Measurements from ENCODE around the gene GLDN.

Gene GLDN

GRCh38 chr15:51323749-51324148, 17.7 kb upstream of the GLDN start:
- FAIRE-seq = no peak

DNA sequence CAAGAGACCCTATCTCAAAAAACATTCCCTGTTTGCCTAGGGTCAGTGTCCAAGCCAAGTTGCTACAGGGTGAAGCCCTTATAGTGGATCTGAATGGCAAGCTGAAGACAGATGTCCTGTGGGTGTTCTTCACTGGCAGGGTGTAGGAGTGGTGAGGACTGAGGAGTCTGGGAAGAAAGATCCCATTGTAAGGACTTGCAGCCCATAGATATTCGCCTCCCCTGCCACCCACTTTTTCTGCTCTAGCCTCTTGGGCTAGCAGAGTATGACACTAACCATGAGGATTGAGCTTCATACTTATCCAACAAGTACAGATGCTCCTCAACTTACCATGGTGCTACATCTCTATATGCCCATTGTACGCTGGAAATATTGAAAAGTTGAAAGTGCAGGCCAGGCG, 16.3 kb upstream of the GLDN start:
- FAIRE-seq = no peak

GRCh38 chr15:51327081-51327480, 14.4 kb upstream of the GLDN start:
- FAIRE-seq = no peak

DNA sequence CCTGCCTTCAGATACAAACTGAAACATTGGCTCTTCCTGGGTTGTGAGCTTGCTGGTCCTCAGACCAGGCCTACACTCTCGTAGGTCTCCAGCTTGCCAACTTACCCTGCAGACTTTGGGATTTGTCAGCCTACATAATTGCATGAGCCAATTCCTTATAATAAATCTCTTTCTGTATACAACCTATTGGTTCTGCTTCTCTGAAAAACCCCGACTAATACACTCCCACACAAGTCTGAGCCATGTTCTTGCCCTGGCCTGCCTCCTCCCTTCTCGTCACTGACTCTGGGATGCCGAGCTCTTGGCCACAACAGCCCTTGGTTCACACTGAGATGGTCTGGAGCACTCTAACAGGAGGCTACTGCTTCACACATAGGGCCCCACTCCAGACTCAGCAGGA, 12.5 kb upstream of the GLDN start:
- no peak for FAIRE-seq

- FAIRE-seq = no peak
These were observed 10.3 kb upstream of the GLDN start for GRCh38 chr15:51331141-51331540.

DNA sequence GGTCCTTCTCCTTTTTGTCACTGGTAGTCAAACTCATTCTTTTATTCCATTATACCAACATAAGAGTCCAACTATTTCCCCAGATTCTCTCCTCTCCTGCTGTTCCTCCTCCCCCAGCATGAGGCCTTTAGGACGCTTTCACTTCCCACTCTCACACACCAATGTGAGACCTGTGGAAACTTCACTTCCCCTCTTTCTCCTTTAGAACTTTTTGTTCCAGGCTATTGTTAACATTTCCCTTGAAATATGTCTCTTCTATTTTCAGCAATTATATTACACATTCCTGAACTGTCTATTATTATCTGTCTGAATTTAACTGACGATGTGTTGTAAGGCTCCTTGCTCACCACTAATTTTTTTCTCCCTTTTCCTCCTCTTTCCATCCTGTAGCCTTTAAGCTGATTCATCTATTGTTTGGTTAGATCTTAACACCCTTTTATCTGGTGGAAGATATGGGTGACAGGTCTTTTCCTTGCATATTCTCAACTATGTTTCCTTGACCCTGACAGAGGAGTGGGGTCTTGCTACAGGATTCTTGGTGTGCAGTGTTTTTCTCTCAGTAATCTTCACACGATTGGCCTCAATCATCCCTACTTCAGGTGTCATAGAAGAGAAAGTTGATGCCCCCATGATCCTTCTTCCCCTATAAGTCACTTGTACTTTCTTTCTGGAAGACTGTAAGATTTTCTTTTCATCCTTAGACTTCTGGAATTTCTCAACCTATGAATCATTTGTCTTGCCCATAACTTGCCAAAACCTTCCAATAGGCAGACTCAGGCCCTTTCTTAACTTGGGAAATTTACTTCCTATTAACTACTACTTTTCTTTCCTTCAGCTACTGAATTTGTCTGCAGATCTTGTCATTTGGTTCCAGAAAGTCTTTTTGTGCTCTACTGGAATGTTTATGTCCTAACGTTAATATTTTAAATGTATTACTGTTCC, 9.0 kb upstream of the GLDN start:
- FAIRE-seq = no peak

GRCh38 chr15:51333571-51333970, 7.9 kb upstream of the GLDN start:
- no peak for FAIRE-seq

DNA sequence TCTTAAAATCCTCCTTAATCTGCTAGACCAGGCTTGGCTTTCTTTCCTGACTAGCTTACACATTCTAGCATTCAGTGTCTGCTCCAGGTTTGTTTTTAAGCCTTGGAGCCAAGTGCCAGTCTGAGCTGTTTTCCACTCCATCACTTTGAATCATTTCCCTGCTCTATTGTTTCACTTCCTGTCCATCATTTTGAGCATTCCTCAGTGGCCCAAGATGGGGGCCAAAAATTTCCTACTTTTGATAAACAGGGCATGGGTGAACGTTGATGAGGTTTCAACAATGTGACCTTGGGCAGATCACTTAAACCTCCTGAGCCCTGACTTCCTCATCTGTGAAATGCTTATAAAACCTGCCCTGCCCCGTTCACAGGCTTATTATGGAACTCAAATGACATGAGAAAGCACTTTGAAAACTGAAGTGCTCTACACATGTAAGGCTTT, 7.4 kb upstream of the GLDN start:
- FAIRE-seq = no peak

GRCh38 chr15:51335087-51335486, 6.4 kb upstream of the GLDN start:
- no peak for FAIRE-seq

DNA sequence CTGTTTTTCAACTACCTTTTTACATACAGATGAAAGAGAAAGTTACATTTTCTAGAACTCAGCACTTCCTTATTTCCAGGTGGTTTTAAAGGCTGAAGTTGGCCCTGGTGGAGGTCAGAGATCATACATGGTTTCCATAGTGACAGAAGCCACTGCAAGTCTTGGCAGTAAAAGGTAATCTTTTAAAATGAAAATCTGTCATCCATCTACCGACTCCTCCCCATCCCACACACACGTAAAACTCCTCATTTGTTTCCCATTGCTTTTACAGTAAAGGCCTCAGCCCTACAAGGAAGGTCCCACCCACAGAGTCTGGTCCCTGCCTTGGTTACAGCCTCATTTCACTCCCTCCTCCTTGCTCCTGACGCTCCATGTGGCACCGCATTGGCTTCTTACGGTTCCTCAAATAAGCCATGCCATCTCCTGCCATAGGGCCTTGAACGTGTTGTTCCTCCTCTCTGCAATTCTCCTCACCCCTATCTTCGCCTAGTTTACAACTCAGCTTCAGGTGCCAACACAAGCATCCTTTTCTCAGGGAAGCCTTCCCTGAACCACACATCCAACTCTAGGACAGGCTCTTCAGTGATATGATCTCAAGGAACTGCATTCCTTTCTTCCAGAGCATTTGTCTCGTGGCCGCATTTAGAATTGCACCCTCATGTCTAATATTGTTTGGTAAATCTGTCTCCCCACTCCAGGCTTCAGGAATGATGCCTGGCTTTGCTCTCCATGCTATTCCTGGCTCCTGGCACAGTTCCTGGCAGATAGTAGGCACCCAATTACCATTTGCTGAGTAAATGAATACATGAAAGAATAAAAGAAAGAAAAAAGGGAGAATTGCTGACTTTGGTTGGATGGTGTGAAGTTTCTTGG, 5.7 kb upstream of the GLDN start:
- no peak for FAIRE-seq

GRCh38 chr15:51338496-51338895, 3.0 kb upstream of the GLDN start, which contains the start of gene CYP19A1:
CYP19A1 (minus strand) TSS chr15:51338596; CDS start chr15:51242912, 95,684 bp downstream.
- no peak for FAIRE-seq

GRCh38 chr15:51342227-51342999, 958 bp downstream of the GLDN start:
- FAIRE-seq = no peak

GRCh38 chr15:51343466-51343865, 2.0 kb downstream of the GLDN start:
- FAIRE-seq = no peak

GRCh38 chr15:51346136-51346535, 4.7 kb downstream of the GLDN start:
- no peak for FAIRE-seq

- no peak for FAIRE-seq
These were observed 7.2 kb downstream of the GLDN start for GRCh38 chr15:51348688-51349087.

- no peak for FAIRE-seq
These were observed 7.8 kb downstream of the GLDN start for GRCh38 chr15:51349156-51349844.

DNA sequence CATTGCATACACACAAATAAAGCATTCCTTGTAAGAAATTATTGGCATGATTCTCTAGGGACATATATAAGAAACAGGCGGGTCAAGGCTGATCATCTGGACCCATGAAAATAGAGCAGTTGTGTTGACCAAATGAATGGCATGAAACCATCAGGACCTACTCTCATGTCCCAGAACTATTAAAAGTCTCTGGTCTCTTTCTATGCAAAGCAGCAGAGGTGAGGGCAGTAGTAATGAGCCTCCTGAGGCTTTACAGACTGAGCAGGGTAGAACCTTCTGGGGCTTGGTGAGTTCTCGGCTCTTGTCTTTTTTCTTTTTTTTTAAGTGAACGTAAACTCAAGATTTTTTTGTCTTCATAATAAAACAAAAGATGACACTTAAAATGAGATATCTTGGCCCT, 9.3 kb downstream of the GLDN start:
- FAIRE-seq = no peak

DNA sequence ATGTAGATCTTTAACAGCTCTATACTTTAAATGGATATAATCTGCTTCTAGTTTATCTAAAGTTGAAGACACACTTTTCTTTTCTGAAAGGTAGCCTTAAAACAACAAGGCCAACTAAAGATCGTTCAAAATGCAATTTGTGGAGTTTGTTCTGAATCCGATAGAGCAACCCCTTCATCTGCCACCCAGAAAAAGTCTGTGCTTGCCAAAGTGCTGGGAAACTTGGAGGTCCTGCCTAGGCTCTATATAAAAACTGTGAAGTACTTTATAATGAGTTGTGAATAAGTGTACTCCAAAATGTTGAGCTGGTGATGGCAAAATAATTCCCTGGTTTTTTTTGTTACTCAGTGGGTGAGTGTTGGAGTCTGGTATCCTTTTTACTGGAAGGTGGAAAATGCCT, 12.5 kb downstream of the GLDN start:
- FAIRE-seq = no peak

DNA sequence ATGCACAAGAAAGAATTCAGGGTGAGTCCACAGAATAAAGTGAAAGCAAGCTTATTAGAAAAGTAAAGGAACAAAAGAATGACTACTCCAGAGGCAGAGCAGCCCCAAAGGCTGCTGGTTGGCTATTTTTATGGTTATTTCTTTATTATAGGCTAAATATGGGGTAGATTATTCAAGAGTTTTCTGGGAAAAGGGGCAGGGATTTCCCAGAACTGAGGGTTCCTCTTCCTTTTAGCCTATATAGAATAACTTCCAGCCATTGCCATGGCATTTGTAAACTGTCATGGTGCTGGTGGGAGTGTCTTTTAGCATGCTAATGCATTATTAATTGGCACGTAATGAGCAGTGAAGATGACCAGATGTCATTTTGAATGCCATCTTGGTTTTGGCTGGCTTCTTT, 13.6 kb downstream of the GLDN start:
- FAIRE-seq = no peak

DNA sequence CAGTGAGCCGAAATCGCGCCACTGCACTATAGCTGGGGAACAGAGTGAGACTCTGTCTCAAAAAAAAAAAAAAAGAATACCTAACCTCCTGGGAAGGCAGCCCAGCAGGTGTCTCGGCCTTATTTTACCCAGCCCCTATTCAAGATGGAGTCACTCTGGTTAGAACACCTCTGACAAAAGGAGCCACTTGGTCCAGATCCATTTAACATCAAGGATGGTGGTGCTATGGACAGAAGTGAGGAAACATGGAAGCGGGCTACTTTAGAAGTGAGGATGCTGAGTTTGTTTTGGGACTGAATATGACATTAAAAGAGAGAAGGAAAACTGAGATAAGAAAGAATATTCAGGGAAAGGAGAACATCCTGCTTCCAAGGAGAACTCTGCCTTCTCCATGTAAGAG, 14.7 kb downstream of the GLDN start:
- no peak for FAIRE-seq

- FAIRE-seq = no peak
These were observed 15.5 kb downstream of the GLDN start for GRCh38 chr15:51356983-51357382.

DNA sequence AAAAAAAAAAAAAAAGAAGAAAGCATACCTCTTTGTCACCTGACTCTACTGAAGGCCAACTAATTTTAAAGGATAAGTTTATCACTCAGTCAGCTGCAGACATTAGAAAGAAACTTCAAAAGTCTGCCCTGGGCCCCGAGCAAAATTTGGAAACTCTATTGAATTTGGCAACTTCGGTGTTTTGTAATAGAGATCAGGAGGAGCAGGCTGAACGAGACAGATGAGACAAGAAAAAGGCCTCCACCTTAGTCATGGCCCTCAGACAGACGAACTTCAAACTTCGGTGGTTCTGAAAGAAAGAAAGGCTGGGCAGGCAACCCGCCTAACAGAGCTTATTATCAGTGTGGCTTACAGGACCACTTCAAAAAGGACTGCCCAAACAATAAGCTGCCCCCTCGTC, 18.5 kb downstream of the GLDN start:
- FAIRE-seq = no peak

Data from TTC549 (cell line).